HG03460 (cell line): ENCODE measurements around the gene WDR59.
A peak's percentile ranks its signal among the peaks of the same experiment; 100 is the strongest.
"Not testable (repeated sequence)": the region's sequence is repeated elsewhere in the genome, so short reads cannot be mapped to it uniquely, and the experiment has no call there.

Source experiments
- ATAC-seq: cut with Tn5 transposase; IDR thresholded peaks from one replicate; pipeline ENCODE4 v1.9.1; 2021; ENCODE audit not compliant: unreplicated experiment

Gene WDR59

DNA sequence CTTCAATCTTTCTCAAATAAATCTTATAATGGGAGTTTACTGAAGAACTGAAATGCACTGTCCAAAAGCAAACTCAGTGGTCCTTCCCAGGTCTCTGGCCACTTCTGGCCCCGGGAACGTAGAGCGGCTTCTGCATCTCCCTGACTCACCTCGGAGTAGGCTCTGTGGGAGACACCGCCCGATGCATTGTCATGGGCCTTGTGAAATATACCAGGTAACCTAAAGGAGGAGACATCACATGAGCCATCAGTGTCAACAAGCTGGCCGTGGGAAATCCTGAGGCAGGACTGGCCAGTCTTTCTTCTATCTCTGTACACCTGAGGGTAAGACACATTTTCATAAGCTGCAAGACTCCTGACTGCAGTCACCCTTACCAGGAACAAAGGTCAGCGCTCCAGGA is 76.2 kb downstream of the WDR59 start:
- ATAC-seq = not testable (repeated sequence)

DNA sequence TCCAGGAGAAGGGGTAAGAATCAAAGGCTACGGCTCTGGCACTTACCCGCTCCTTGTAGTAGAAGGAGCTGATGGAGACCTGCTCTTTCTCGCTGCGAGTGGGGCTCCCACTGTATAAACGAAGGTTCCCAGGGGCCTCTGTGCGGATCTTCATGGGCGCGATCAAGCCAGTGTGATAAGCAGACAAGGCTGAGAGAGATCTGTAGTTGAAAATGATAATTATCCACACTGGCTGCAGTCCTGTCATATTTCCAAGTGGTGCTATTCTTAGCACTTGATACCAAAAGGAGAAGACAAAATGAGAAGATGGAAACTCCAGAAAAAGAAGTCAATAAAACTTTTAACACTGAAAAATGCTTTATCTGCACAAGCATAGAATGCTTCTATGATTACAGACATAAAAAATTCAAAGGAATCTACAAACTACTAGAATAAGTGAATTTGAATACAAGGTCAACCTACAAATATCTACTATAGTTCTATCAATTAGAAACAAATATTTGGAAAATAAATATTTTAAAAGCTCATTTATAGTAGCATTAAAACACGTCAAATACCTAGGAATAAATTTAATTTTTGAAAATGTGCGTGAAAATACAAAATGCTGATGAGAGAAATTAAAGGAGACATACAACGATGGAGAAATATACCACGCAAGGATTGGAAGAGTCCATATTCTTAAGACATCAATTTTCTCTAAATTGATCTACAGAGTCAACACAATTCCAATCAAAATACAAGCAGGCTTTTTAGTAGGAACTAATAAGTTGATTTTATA is 80.8 kb downstream of the WDR59 start:
- no peak for ATAC-seq

DNA sequence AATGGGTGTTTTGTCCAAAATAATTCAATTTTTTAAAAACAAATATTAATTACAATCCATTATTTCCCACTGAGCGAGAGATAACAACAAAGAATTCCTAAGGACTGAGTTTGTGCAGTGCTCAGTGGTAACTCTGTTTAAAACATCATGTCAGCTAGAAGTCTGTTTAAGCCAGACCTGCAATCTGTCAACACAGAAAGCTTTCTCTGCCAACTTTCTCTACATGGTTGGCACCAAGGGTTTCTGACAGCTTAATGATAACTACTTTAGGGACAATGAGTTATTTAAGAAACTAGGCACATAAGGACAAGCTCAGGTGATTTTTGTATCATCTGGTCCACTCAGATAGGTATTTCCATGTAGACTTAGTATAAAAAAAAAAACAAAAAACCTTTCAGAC is 81.8 kb downstream of the WDR59 start:
- no peak for ATAC-seq

DNA sequence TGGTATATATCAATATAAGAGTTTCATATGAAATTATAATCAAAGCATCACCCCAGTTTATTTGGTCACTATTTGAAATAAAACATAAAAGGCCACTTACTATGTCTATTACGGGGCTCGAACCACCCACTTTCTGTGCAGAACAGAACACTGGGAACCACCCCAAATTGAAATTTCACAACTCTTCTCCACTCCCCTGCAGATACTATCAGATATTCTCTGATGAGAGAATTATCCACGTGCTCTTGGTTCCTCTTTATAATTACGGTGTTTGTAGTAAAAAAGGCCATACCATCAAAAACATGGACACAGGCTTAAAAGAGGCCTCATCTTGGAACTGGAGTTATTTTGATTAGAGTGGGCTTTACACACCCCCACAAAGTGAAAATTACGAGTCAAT is 82.8 kb downstream of the WDR59 start:
- ATAC-seq = no peak

DNA sequence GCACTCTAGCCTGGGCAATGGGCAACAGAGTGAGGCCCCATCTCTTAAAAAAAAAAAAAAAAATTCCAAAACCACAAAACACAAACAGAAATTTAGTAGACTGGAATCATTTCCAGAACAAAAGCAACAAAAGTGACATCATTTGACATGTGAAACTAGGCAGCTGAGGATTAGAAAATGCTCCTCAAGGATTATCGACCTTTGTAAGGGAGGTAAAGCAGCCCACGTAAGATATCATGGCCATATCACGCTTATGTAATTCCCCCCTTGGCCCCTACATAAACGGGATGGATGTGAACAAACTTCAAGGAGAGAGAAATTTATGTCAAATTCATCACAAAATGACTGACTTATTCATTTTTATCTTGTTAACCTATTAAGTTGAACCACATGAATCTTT is 83.3 kb downstream of the WDR59 start:
- ATAC-seq = no peak

DNA sequence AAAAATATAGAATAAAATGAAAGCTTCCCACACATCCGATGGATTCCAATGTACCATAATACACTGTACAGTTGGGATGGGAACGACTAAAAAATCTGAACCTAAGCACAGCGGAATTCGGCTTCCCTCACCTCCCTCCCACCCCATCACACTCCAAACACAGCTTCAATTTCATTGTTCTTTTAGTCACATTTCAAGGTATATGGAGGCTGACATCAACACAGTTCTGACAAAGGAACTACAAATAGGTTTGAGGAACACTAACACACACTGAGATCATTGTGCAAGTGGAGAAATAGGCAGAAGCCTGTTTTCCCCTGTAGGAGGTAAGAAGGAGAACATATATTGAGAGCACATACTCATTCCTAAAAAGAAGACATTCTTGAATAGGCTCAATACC is 85.1 kb downstream of the WDR59 start:
- no peak for ATAC-seq

DNA sequence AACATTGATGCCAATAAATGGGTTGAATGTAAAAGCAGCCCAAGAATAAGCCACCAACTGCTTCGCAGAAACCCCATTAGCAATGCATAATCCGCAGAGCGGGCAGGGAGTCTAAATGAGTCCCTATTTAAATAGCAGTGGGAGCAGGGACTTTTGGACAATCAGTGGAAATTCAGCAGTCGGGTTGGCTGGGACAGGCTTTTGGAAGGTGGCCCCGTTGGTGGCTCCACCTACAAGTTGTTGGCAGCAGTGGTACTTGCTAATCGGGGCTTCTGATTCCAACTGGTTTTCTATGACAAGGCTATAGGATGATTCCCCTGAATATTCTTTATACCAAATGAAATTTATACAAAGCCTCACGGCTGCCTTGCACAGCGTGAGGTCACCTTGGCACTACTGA is 86.3 kb downstream of the WDR59 start:
- ATAC-seq = no peak

DNA sequence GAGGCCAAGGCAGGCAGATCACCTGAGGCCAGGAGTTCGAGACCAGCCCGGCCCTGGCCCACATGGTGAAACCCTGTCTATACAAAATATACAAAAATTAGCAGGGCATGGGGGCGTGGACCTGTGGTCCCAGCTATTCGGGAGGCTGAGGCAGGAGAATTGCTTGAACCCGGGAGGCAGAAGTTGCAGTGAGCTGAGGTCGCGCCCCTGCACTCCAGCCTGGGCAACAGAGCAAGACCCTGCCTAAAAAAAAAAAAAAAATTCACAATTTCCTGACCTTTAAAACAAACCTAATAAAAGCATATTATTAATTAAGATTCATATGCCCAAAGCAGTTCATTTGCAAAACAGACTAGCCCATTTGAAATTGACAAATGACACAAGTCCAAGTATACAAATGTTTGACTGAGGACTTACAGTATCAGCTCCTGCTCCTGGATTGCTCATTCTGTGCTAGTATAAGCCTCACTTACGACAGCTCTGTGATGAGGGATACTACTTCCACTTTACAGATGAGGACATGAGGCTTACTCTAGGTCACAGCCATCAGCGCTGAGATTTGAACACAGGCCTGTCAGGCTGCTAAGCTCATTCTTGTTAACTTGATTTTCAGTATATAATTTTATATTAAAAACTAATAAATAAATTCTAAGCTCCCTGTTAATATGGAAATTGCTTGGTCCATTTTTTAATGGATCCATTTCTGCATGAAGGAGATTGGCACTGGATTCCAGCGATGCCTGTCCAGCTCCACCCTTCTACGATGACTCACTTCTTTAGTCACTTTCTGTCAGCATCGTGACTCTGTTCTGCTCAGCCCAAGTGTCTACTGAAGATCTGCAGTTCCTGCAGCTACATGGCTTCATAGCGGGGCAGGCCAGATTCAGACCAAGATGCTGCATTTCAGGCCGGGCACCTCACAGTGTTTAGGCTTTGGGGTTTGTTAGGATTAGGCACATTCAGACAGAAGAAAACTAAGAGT is 88.2 kb downstream of the WDR59 start:
- ATAC-seq = no peak

DNA sequence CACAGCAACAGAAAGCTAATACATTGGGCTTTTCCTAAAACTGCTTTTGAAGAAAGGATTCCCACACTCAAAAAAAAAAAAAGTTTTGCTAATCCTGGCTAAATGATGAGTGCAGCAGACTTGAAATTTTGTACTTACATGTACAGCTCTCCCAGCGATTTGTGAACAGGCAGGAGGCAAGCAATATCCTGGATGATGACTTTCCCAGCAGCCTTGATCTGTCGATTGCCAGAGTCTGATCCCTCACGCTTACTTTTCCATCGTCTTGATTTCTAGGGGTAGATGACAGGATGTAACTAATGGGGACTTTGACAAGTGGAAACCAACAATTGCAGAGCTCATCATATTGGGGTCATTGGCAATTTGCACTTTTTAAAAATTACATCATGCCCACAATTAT is 91.4 kb downstream of the WDR59 start:
- no peak for ATAC-seq

DNA sequence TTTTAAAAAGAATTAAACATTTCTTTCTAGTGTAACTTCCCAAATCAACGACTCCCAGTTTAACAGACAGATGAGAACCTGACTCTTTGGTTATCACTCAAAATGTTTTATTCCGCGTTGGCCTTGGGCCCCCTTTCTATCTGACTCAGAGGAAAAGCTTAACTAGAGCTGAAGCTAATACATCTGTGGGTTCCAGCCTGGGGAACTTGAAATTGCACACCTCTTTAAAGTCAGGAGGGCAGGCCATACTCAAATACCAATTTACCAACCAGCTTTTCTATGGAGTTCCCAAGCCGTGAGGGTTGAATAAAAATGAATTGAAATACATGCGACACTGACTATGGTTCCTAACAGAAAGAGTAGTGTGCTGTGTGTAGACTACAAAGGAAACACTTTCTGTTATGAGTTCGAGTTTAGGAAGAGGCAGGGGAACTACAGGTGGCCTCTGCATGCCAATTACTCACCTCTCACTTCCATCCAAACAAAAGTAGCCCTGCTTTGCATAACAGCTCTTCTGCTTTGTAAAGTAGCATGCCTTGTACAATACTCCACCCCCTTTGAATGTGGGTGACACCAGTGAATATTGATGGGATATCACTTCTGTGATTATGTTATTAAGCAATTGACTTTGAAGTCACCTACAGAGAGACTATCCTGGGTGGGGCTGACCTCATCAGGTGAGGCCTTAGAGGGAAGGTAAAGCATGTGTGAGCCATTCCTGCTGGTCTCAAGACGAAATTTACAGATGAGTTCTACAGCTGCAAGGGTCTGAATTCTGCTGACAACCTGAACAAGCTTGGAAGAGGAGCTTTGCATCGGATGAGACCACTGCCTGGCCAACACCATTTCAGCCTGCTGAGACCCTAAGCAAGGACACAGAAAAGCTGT is 92.1 kb downstream of the WDR59 start:
- peak; percentile 90 for ATAC-seq

DNA sequence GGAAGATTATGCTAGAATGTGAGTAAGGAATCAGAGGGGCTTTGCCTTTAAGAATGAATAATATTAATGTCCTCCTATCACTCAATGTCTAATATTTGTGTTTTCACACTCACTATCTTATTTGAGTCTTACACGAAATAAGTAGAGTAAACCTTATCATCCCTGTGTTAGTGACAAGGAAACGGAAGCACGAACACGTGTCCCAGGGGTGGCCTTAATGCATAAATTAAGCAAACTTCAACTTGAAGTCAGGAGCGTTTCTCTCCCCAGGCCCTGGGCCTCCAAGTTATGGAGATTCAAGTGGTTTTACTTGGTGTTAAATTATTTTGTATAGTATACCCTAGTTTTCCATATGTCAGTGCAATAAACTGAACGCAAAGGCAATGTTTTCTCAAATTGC is 96.0 kb downstream of the WDR59 start:
- ATAC-seq = no peak

DNA sequence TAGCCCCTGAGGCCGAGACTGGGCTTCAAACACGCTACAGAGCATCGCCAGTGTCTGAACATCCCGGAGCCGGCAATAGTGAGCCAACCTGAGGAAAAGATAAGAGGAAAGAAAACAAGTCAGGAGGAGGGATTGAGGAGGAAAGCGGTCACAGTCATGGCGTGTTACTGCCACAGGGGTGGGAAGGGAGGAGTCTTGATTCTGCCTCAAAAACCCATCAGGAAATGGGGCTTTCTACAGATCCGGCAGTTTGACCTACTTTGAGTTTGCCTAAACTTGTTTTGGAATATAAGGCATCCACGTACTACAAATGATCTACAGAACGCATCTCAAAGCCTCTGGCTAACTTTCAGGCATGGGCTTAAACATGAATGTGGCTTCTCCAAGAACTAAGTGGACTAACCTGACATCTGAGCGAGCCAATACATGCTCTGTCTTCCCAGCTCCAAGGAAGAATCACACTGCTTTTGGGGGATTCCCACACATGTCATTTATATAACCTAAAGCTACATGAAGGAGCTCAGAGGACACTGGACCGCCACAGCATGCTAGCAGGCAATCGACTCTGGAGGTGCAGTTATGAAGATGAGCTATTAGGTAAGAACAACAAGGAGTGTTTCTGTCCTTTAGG is 96.6 kb downstream of the WDR59 start:
- no peak for ATAC-seq

DNA sequence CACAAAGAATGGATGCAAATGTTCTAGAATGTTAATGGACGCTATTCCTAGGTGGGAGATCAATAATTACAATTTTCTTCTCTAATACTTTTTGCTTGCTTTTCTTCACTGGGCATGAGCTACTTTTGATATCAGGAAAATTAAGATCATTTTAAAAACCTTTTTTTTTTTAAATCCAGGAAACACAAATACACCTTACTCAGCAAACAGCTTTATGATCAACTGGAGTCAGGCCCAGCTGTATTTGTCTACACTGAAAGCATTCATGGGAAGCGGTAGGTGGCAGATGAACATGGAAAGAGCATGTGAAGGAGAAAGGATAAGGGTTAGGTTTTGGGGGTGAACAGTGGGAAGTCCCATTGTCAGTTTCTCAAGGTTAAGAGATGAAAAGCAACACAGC is 97.8 kb downstream of the WDR59 start:
- no peak for ATAC-seq

DNA sequence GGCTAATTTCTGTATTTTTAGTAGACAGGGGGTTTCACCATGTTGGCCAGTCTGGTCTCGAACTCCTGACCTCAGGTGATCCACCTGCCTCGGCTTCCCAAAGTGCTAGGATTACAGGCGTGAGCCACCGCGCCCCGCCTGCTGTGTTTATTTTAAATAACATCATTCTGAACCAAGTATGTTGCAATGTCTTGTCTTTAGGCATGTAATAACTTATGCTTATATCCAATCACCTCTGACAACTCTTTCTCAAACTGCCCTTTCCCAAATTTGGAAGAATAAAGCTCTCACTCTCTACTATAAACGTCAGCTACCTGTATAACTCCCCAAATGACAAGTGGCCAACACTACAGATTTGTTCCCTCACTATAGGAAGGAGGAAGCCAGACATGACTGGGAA is 107.2 kb downstream of the WDR59 start:
- no peak for ATAC-seq

DNA sequence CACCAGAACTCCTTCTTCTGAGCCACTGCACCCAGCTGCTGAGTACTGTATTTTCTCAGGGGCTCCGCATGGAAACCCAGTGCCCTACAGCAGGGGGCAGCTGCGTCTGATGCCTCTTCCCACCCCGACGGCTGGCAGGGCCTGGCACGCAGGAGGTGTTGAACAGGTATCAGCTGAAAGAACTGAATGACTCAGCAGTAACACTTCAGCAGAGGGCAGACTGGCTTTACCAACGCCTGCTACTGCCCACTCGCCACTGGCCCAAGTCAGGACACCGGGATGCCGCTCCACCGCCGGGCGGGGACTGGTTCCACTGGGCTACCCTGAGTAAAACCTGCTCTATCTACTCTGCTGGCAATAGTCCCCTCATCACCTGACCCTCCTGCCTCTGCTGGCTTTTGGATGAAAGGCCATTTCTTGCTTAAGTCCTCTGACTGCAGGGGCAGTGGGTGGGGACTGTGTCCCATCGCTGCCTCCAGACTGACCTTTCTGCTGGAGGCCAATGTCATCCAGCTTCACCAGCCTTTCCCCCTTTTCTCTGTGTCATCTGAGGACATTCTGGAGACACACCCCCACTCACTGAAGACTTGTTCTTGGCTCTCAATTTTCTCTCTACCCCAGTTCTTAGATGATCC is 109.9 kb downstream of the WDR59 start:
- ATAC-seq = no peak

DNA sequence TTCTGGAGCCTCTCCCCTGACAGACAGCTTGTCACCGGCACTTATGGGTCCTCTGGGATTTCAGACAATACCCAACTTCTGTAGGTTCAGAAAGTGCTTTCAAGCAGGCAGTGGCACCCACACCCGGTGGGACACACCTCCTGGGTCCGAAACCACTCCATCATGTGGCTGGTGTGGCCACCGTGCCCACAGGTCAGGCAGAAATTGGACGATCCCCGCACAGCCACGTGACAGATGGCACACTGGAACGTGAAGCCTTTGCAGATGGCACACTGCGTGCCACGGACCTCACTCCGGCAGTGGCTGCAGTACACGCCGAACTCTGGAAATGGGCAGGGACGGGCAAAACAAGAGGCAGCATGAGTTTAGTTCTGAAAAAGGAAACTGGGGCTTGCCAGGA is 110.8 kb downstream of the WDR59 start:
- no peak for ATAC-seq

DNA sequence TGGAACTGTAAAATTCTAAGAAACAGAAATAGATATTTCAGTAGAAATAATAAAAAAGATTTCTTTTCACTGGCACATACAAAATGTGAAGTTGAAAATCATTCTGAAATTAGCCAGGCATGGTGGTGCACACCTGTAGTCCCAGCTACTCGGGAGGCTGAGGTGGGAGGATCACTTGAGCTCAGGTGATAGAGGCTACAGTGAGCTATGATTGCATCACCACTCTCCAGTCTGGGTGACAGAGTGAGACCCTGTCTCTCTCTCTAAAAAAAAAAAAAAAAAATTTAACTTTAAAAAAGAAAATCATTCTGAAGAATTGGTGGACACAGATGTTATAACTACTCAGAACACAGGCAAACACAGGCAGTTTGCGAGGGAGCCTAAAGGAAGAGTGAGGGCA is 112.6 kb downstream of the WDR59 start:
- no peak for ATAC-seq

DNA sequence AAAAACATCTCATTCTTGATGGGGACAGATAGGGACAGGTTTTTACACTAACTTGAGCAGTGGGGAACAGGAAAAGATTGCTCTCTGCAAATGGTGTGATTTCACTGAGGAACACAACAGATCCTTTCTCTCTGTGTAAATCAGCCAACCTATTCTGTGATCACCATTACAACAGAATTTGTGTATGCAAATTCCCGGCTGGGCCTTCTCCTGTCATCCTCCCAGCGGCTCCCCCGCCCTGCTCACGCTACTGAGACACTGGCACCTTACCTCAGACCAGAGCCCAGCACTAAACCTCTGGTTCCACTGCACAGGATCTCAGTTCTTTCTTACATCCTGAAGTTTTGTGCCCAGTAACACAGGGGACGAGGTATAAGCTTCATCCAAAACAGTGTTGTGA is 113.3 kb downstream of the WDR59 start:
- ATAC-seq = no peak

DNA sequence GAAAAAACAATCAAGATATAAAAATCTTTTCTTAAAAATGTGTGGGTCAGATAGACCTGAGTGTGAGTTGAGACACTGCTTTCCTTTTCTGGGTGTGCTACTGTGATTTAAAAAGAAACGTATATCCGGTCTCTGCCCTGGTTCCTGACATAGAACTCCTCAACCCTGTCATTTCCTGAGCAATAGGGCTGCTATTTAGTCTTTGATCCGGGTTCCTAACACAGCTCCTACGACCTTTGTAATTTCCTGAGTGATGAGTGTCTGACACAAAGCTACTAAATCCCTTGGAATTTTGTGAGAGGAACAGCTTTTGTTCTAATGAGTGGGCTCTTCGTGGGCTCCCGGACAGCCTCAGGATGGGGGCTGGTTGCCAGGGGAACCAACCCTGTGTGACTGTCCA is 116.4 kb downstream of the WDR59 start:
- no peak for ATAC-seq

DNA sequence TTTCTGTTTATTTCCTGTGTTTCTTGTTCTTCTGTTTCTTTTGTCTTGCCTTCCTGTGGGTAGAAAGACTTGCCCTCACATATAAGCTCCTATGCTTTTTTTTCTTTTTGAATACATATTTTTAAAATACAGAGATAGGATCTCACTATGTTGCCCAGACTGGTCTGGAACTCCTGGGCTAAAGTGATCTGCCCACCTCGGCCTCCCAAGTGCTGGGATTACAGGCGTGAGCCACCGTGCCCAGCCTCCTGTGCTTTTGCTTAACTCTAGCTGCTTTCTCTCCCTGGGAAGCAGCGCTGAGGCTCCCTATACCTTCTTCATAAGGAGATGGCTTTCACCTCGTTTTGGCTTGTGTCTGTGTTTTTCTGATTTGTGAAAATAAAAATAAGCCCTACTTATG is 116.9 kb downstream of the WDR59 start:
- ATAC-seq = no peak
